Stimulated activated CD4-positive, alpha-beta T cell treated with anti-CD3 and anti-CD28 coated beads, Interleukin-1b, Interleukin-23, amount 100 ng/mL, for 48 hours (primary cell): Measurements from ENCODE around the gene TAPT1.
"Not testable (repeated sequence)": the region's sequence is repeated elsewhere in the genome, so short reads cannot be mapped to it uniquely, and the experiment has no call there.

Source experiments
- DNase-seq: peaks from one replicate; pipeline ENCODE4 v3.0.0-alpha.2; 2020

TAPT1 gene

GRCh38 chr4:16206848-16207247 lies 19.4 kb downstream of the TAPT1 start:
- DNase-seq, result no peak

- DNase-seq, result no peak
These were observed 20.0 kb downstream of the TAPT1 start for GRCh38 chr4:16206301-16206700.

GRCh38 chr4:16205298-16206164 lies 20.7 kb downstream of the TAPT1 start:
- no peak for DNase-seq

- DNase-seq, result no peak
These were observed 21.8 kb downstream of the TAPT1 start for GRCh38 chr4:16204505-16204904.

GRCh38 chr4:16203083-16203482 lies 23.2 kb downstream of the TAPT1 start:
- no peak for DNase-seq

GRCh38 chr4:16202598-16202997 lies 23.7 kb downstream of the TAPT1 start:
- DNase-seq, result no peak

- DNase-seq, result no peak
These were observed 27.2 kb downstream of the TAPT1 start for GRCh38 chr4:16199093-16199492.

- DNase-seq, result no peak
These were observed 28.2 kb downstream of the TAPT1 start for GRCh38 chr4:16197876-16198665.

- DNase-seq, result no peak
These were observed 29.5 kb downstream of the TAPT1 start for GRCh38 chr4:16196482-16197393.

- DNase-seq, result no peak
These were observed 31.1 kb downstream of the TAPT1 start for GRCh38 chr4:16195209-16195608.

- DNase-seq, result not testable (repeated sequence)
These were observed 31.5 kb downstream of the TAPT1 start for GRCh38 chr4:16194798-16195197.

- DNase-seq, result no peak
These were observed 32.1 kb downstream of the TAPT1 start for GRCh38 chr4:16194214-16194613.

- DNase-seq, result no peak
These were observed 33.4 kb downstream of the TAPT1 start for GRCh38 chr4:16192631-16193518.

GRCh38 chr4:16192057-16192456 lies 34.2 kb downstream of the TAPT1 start:
- DNase-seq, result no peak

GRCh38 chr4:16187455-16187854 lies 38.8 kb downstream of the TAPT1 start:
- DNase-seq, result no peak

- DNase-seq, result no peak
These were observed 39.3 kb downstream of the TAPT1 start for GRCh38 chr4:16186986-16187385.

GRCh38 chr4:16183604-16184003 lies 42.7 kb downstream of the TAPT1 start:
- DNase-seq, result no peak

GRCh38 chr4:16176621-16177020 lies 49.6 kb downstream of the TAPT1 start:
- no peak for DNase-seq

- no peak for DNase-seq
These were observed 54.4 kb downstream of the TAPT1 start for GRCh38 chr4:16171831-16172230.

GRCh38 chr4:16169490-16169889 lies 56.8 kb downstream of the TAPT1 start:
- DNase-seq, result no peak

- DNase-seq, result no peak
These were observed 57.4 kb downstream of the TAPT1 start for GRCh38 chr4:16168710-16169388.
